HL-60 (cell line): ENCODE measurements around the gene RPSA.
"Not testable (repeated sequence)": the region's sequence is repeated elsewhere in the genome, so short reads cannot be mapped to it uniquely, and the experiment has no call there.

Experiments used
- DNase-seq, 2 experiments: peaks; one replicate each; pipeline ENCODE4 v3.0.0-alpha.2; 2010 to 2020; ENCODE audit warnings: low read depth in 1 of 2, low spot score in 1 of 2
- H3K27ac ChIP-seq: fragments of 250-450 bp; sonication (Bioruptor Pico); replicated peaks from 2 replicates; pipeline ENCODE4 v1.5.1; 2020; ENCODE audit warnings: mild to moderate bottlenecking, moderate library complexity
- H3K27me3 ChIP-seq: fragments of 250-450 bp; sonication (Bioruptor Pico); 2 replicates; pipeline ENCODE4 v1.5.1; 2021; ENCODE audit warnings: mild to moderate bottlenecking, moderate library complexity; ENCODE audit not compliant: insufficient read depth, poor library complexity, severe bottlenecking
- H3K4me3 ChIP-seq: replicated peaks from 2 replicates; pipeline ENCODE4 v1.5.1; 2011; ENCODE audit warnings: mild to moderate bottlenecking, control low read depth, low read length; ENCODE audit not compliant: insufficient read depth
- GABPA ChIP-seq: IDR thresholded peaks from 2 replicates; pipeline ENCODE4 v1.6.1; 2012; ENCODE audit warnings: low read depth
- POLR2AphosphoS5 ChIP-seq: IDR thresholded peaks from 2 replicates; pipeline ENCODE4 v1.6.1; 2012; ENCODE audit warnings: low read depth
- SPI1 ChIP-seq: IDR thresholded peaks from 2 replicates; pipeline ENCODE4 v1.6.1; 2012; ENCODE audit warnings: low read depth, mild to moderate bottlenecking, borderline replicate concordance
- TF ChIP-seq, protein P1 (sequence below): IDR thresholded peaks from one replicate; pipeline ENCODE4 v1.5.1; 2011; ENCODE audit warnings: low read length, control low read depth, inconsistent platforms; ENCODE audit not compliant: insufficient read depth
- TF ChIP-seq, protein P2 (sequence below): IDR thresholded peaks from 2 replicates; pipeline ENCODE4 v1.6.1; 2012; ENCODE audit warnings: low read depth; ENCODE audit not compliant: insufficient replicate concordance

The RPSA gene

DNA sequence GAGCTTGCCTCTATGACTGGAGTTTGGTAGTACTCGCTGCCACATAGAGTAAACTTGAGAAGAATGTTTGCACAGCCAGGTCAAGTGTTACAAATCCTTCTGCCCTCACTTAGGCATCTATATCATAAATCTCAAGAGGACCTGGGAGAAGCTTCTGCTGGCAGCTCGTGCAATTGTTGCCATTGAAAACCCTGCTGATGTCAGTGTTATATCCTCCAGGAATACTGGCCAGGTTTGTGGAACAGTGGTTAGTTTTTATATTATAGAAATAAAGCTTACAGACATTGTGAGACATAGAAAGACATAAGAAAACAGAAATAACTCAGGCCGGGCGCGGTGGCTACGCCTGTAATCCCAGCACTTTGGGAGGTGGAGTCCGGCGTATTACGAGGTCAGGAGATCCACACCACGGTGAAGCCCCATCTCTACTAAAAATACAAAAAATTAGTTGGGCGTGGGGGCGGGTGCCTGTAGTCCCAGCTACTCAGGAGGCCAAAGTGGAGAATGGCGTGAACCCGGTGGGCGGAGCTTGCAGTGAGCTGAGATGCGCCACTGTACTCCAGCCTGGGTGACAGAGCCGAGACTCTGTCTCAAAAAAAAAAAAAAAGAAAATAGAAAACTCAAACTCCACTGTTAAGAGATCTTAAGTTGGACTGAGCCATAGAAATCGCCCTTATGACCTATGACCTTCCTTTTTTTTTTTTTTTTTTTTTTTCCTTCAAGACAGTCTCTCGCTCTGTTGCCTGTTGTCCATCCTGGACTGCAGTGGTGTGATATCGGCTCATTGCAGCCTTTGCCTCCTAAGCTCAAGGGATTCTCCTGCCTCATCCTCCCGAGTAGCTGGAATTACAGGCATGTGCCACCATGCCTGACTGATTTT, 2.2 kb downstream of the RPSA start:
- H3K4me3 ChIP-seq, result peak overlapping the region; percentile 75
- TF ChIP-seq SPI1 (no peak), GABPA (no peak)
- no peaks in the 10 kb centered on the region for H3K27me3 ChIP-seq
- H3K27ac ChIP-seq, result peak overlapping the region; percentile 94
- peak; percentile 18 to 45 for DNase-seq

DNA sequence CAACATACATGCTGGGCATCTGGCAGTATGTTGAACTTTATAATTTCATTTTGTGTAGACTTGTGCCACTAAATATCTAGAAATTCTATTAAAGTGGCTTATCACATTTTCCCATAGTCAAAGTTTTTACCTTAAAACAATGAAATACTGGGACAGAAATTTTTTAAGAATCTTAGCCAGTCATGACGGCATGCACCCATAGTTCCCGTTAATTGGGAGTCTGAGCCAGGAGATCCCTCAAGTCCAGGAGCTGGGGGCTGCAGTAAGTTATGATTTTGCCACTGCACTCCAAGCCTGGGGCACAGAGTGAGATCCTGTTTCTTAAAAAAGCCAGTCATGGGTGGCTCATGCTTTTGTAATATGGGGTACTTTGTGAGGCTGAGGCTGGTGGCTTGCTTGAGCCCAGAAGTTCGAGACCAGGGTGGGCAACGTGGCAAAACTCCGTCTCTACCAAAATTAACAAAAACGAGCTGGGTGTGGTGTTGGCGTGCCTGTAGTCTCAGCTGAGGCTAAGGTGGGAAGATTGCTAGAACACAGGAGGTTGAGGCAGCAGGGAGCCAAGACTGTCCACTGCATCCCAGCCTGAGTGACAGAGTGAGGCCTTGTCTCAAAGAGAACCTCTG, 3.1 kb downstream of the RPSA start:
- H3K4me3 ChIP-seq, result no peak overlapping the region
- H3K27ac ChIP-seq, result peak overlapping the region; percentile 26
- H3K27me3 ChIP-seq, result no peaks in the 10 kb centered on the region
- DNase-seq, result peak in 1 of 2 experiments; percentile 24
- TF ChIP-seq POLR2AphosphoS5, result peak; percentile 66
- no peak for TF ChIP-seq GABPA

DNA sequence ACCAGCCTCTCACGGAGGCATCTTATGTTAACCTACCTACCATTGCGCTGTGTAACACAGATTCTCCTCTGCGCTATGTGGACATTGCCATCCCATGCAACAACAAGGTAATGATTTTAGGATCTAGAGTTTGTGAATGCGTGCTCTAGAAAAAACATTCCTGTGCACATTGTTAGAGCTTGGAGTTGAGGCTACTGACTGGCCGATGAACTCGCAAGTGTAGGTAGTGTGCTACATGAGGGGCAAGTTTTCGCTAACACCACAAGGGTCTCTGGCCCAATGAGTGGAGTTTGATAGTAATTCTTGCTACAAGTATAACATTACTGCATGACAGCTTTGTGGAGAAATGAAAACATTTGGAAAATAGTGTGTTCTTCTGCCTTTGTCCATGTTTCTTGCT, 4.4 kb downstream of the RPSA start:
- H3K27ac ChIP-seq, result no peak overlapping the region
- TF ChIP-seq, protein P1, sequence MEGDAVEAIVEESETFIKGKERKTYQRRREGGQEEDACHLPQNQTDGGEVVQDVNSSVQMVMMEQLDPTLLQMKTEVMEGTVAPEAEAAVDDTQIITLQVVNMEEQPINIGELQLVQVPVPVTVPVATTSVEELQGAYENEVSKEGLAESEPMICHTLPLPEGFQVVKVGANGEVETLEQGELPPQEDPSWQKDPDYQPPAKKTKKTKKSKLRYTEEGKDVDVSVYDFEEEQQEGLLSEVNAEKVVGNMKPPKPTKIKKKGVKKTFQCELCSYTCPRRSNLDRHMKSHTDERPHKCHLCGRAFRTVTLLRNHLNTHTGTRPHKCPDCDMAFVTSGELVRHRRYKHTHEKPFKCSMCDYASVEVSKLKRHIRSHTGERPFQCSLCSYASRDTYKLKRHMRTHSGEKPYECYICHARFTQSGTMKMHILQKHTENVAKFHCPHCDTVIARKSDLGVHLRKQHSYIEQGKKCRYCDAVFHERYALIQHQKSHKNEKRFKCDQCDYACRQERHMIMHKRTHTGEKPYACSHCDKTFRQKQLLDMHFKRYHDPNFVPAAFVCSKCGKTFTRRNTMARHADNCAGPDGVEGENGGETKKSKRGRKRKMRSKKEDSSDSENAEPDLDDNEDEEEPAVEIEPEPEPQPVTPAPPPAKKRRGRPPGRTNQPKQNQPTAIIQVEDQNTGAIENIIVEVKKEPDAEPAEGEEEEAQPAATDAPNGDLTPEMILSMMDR, result no peak
- TF ChIP-seq SPI1 (no peak), POLR2AphosphoS5 (no peak; the same call in 1 of the 2 replicates), GABPA (no peak)
- DNase-seq, result peak in 1 of 2 experiments; percentile 35
- no peak overlapping the region for H3K4me3 ChIP-seq
- no peaks in the 10 kb centered on the region for H3K27me3 ChIP-seq

DNA sequence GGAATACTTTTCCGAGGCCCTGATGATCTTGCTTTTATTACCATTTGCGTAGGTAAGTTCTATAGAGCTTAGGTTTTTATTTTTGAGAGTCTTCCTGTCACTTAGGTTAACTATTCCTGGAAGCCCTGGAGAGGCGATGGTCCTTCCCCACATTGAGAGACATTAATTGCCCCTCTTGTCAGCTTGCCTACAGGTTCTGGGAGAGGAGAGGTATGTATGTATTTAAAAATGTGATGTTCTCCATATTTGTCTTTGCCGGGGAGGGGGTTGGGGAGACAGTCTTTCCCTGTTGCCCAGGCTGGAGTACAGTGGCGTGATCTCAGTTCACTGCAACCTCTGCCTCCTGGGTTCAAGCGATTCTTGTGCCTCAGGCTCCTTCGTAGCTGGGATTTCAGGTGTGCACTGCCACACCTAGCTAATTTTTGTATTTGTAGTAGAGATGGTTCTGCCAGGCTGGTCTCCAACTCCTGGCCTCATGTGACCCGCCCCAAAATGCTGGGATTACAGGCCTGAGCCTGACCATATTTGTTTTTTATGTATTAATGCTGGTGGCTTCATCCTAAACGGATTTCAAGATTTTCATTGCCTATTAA, 6.2 kb downstream of the RPSA start:
- no peak overlapping the region for H3K27ac ChIP-seq
- no peaks in the 10 kb centered on the region for H3K27me3 ChIP-seq
- peak in 1 of 2 experiments; percentile 38 for DNase-seq
- H3K4me3 ChIP-seq, result no peak overlapping the region
- TF ChIP-seq GABPA, result no peak
- TF ChIP-seq POLR2AphosphoS5, result peak; percentile 69

DNA sequence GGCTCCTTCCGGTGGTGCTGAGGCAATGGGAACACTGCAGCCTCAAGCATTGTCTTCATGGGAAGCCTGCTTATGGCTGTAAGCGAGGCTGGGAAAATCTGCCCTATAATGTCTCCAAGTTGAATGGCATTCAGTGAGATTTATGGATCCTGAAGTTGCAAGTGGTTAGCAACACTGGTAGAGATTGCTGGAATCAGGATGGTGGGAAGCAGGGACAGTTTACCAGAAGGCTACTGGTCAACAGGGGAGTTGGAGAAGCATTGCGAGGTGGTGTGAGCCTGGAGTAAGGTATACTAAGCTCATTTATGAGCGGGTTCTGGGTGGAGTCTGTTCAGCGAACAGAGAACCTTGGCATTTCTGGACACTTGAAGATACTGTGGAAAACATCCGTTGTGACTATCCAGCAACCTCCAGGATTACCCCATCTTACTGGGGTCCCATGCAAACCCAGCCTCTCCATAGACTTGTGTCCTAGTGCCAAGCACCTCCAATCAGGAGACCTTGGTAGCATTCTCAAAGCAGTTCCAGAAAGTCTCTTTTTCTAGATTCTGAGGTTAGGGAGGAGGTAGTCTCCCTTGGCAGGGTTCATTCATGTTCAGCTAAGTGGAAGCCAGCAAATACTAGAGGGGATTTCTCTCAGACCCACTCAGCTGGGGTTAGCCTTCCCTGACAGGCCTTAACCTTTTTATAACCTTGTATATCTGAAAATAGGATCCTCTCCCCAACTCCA, 7.3 kb downstream of the RPSA start:
- peak overlapping the region; percentile 1; the same call in 1 of the 2 replicates for H3K27ac ChIP-seq
- H3K4me3 ChIP-seq, result no peak overlapping the region
- H3K27me3 ChIP-seq, result no peaks in the 10 kb centered on the region
- DNase-seq, result peak in 1 of 2 experiments; percentile 40
- no peak for TF ChIP-seq SPI1
- peak; percentile 34 for TF ChIP-seq POLR2AphosphoS5

DNA sequence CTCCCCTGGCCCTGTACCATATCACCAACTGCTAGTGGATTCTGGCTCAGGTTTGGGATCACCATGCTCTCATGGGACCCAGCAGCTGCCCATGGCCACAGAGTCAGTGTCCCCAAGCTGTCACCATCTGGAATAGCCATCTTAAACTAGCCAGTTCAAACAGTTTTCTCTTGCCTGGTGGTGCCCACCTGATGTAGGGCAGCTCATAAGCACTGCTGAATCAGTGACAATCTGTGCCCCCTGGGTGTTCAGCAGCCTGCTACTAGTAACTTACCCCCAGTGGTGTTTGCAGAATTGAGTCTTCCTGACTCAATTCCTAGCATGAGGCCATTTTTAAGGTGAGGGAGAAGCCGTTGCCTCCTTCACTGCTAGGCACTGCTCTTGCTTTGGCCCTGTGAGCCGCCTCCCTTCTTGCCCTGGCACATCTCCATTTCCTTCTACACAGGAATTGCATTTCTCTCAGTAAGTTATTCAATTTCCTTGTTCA, 7.9 kb downstream of the RPSA start:
- peak; percentile 37 for TF ChIP-seq POLR2AphosphoS5
- TF ChIP-seq GABPA, result no peak
- DNase-seq, result peak; percentile 10 to 34
- Histone ChIP-seq H3K27me3 (no peaks in the 10 kb centered on the region), H3K27ac (peak overlapping the region; percentile 1; the same call in 1 of the 2 replicates), H3K4me3 (no peak overlapping the region)

DNA sequence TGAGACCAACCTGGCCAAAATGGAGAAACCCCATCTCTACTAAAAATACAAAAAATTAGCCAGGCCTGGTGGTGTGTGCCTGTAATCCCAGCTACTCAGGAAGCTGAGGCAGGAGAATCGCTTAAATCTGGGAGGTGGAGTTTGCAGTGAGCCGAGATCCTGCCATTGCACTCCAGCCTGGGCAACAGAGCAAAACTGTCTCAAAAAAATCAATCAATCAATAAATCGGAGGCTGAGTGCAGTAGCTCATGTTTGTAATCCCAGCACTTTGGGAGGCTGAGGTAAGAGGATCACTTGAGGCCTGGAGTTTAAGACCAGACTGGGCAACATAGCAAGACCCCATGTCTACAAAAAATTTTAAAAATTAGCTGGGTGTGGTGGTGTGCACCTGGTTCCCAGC, 8.8 kb downstream of the RPSA start:
- not testable (repeated sequence) for H3K4me3 ChIP-seq, H3K27me3 ChIP-seq, H3K27ac ChIP-seq
- DNase-seq, result peak in 1 of 2 experiments; percentile 26

DNA sequence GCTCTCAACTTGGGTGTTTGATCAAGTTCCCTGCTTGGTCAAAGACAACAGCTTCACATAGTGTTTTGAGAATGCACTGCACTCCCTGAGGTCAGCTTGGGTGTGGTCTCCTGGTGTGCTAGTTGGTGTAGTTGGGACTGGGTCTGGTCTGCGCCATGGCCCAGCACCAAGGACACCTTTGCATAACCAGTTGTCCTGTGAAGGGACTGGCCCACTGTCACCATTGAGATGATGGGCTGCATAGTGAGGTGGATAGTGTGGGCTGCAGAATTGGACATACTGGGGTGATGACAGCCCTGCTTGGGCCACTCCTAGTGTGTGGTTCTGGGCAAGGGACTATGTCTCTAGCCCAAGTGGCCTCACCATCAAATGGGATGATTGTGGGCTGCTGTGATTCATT, 9.5 kb downstream of the RPSA start:
- TF ChIP-seq SPI1, result no peak
- no peak for TF ChIP-seq POLR2AphosphoS5
- no peak for TF ChIP-seq GABPA
- TF ChIP-seq, protein P1, result no peak
- TF ChIP-seq, protein P2, sequence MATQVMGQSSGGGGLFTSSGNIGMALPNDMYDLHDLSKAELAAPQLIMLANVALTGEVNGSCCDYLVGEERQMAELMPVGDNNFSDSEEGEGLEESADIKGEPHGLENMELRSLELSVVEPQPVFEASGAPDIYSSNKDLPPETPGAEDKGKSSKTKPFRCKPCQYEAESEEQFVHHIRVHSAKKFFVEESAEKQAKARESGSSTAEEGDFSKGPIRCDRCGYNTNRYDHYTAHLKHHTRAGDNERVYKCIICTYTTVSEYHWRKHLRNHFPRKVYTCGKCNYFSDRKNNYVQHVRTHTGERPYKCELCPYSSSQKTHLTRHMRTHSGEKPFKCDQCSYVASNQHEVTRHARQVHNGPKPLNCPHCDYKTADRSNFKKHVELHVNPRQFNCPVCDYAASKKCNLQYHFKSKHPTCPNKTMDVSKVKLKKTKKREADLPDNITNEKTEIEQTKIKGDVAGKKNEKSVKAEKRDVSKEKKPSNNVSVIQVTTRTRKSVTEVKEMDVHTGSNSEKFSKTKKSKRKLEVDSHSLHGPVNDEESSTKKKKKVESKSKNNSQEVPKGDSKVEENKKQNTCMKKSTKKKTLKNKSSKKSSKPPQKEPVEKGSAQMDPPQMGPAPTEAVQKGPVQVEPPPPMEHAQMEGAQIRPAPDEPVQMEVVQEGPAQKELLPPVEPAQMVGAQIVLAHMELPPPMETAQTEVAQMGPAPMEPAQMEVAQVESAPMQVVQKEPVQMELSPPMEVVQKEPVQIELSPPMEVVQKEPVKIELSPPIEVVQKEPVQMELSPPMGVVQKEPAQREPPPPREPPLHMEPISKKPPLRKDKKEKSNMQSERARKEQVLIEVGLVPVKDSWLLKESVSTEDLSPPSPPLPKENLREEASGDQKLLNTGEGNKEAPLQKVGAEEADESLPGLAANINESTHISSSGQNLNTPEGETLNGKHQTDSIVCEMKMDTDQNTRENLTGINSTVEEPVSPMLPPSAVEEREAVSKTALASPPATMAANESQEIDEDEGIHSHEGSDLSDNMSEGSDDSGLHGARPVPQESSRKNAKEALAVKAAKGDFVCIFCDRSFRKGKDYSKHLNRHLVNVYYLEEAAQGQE, result no peak
- no peak overlapping the region for H3K4me3 ChIP-seq
- H3K27me3 ChIP-seq, result peaks cover 6% of the 10 kb centered on the region
- no peak overlapping the region for H3K27ac ChIP-seq
- DNase-seq, result peak in 1 of 2 experiments; percentile 18
